Measurements from ENCODE around the gene USP3. TPM values are rescaled to one million over a fixed set of nuclear protein-coding genes. Genes with fewer than 3 reads are reported as not detected.

Gene USP3
- total and polyA plus RNA-seq, 2 of the 13 experiments (the other 11 are each of a cell fraction or from before 2014, with no cell fraction given), result 14.3 to 61.2 TPM

DNA sequence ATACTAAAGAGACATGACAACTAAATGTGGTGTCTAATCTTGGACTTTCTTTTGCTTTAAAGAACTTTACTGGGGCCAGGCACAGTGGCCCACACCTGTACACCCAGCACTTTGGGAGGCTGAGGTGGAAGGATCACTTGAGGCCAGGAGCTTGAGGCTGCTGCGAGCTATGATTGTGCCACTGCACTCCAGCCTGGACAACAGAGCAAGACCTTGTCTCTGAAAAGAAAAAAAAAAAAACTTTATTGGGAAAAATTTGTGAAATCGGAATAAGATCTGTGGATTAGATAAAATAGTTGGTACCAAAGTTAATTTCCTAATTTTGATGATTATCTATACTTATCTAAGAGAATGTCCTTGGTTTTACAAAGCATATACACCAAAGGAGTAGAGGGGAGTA, 34.4 kb upstream of the USP3 start (continued):
- TF ChIP-seq, protein P1, sequence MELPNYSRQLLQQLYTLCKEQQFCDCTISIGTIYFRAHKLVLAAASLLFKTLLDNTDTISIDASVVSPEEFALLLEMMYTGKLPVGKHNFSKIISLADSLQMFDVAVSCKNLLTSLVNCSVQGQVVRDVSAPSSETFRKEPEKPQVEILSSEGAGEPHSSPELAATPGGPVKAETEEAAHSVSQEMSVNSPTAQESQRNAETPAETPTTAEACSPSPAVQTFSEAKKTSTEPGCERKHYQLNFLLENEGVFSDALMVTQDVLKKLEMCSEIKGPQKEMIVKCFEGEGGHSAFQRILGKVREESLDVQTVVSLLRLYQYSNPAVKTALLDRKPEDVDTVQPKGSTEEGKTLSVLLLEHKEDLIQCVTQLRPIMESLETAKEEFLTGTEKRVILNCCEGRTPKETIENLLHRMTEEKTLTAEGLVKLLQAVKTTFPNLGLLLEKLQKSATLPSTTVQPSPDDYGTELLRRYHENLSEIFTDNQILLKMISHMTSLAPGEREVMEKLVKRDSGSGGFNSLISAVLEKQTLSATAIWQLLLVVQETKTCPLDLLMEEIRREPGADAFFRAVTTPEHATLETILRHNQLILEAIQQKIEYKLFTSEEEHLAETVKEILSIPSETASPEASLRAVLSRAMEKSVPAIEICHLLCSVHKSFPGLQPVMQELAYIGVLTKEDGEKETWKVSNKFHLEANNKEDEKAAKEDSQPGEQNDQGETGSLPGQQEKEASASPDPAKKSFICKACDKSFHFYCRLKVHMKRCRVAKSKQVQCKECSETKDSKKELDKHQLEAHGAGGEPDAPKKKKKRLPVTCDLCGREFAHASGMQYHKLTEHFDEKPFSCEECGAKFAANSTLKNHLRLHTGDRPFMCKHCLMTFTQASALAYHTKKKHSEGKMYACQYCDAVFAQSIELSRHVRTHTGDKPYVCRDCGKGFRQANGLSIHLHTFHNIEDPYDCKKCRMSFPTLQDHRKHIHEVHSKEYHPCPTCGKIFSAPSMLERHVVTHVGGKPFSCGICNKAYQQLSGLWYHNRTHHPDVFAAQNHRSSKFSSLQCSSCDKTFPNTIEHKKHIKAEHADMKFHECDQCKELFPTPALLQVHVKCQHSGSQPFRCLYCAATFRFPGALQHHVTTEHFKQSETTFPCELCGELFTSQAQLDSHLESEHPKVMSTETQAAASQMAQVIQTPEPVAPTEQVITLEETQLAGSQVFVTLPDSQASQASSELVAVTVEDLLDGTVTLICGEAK (IDR thresholded peaks at IDR 0.05), result no peak; the same call in 1 of the 2 replicates
- TF ChIP-seq, protein P1 (CRISPR knock-in tag; IDR thresholded peaks at IDR 0.05), result peak; percentile 35; the same call in 1 of the 2 replicates

Data from HepG2 (cell line).